ENCODE data around the gene PIP5K1B. TPM values are rescaled to one million over a fixed set of nuclear protein-coding genes. Genes with fewer than 3 reads are reported as not detected.

The PIP5K1B gene
- total RNA-seq, 1 experiment from 2014 or later, result 2.5 TPM

DNA sequence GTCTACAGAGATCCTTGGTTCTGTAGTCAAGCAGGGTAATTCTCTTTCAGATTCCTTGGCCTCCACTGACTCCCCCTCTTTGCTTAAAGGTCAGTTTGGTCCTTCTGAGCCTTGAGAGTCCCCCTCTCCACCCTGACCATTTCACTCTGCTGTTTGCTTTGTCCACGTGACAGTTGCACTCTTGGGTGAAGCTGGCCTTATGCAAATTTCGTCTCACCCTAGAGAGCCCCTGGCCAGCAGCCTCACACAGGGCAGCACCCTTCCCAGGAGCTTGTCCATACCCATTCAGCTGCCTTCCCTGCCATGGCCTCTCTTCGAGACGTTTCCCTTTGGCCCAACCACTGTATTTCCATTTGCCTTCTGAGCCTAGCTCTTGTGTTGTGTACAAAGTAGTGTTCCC lies 245.1 kb downstream of the PIP5K1B start:
- no peak overlapping the region for H3K4me2 ChIP-seq (ENCODE audit: insufficient read depth, insufficient read length, low read length)
- H3K36me3 Mint-ChIP-seq (ENCODE audit: insufficient read depth in 1 of 3, low read depth in 3 of 3), result no peaks in the 10 kb centered on the region
- H3K4me1 Mint-ChIP-seq, result peaks cover 63 to 71% of the 10 kb centered on the region in 2 experiments

More for the DNA sequence above, 245.1 kb downstream of the PIP5K1B start:
- Histone ChIP-seq H3K23ac (ENCODE audit: insufficient read length, low read depth, low read length) (no peak overlapping the region), H3K9ac (ENCODE audit: extremely low read depth, insufficient read length, low read length) (no peak overlapping the region), H4K20me1 (ENCODE audit: control insufficient read depth, insufficient read depth, insufficient read length) (no peaks in the 10 kb centered on the region), H4K8ac (replicated peaks; ENCODE audit: insufficient read length, low read depth, low read length) (no peak overlapping the region), H3T11ph (ENCODE audit: low read length) (no peak overlapping the region), H2AFZ (ENCODE audit: low read length) (no peak overlapping the region), H3K27me3 (ENCODE audit: insufficient read depth, low read length) (no peaks in the 10 kb centered on the region), H3K18ac (ENCODE audit: insufficient read length, low read depth, low read length) (no peak overlapping the region), H3K4ac (ENCODE audit: low read depth, low read length) (no peak overlapping the region), H3K23me2 (ENCODE audit: insufficient read length, low read depth, low read length, poor library complexity, severe bottlenecking) (no peaks in the 10 kb centered on the region), H2AK5ac (ENCODE audit: insufficient read length, low read length) (no peak overlapping the region), H2BK12ac (ENCODE audit: insufficient read length, low read depth, low read length) (no peak overlapping the region), H2BK15ac (ENCODE audit: low read depth, low read length) (no peak overlapping the region), H3K4me1 (ENCODE audit: insufficient read depth, low read length) (peaks cover 16% of the 10 kb centered on the region), H3K79me1 (ENCODE audit: insufficient read depth, low read depth, low read length, poor library complexity, severe bottlenecking) (no peaks in the 10 kb centered on the region), H3K79me2 (ENCODE audit: insufficient read depth, low read length) (no peaks in the 10 kb centered on the region), H3K14ac (ENCODE audit: insufficient read depth, low read length) (no peak overlapping the region), H3K27ac (ENCODE audit: insufficient read length, low read depth, low read length) (no peak overlapping the region), H3K56ac (ENCODE audit: insufficient read length, low read depth, low read length) (no peak overlapping the region), H4K91ac (ENCODE audit: insufficient read length, low read depth, low read length) (no peak overlapping the region), H3K9me3 (ENCODE audit: control insufficient read depth, low read depth, low read length) (no peaks in the 10 kb centered on the region), H2BK120ac (ENCODE audit: low read depth, low read length, poor library complexity, severe bottlenecking) (no peak overlapping the region), H2BK20ac (ENCODE audit: low read depth, low read length, poor library complexity, severe bottlenecking) (no peak overlapping the region), H2BK5ac (ENCODE audit: insufficient read length, low read length) (no peak overlapping the region), H4K5ac (ENCODE audit: insufficient read length, low read depth, low read length) (no peak overlapping the region)
- peak overlapping the region in 2 of 3 experiments; percentile 51 to 93; a peak in 5 of 7 replicates for H3K27ac Mint-ChIP-seq
- WGBS (ENCODE audit: extremely low coverage, insufficient read length, low lambda C conversion rate), result no CpG with 5 or more reads among the region's 4 CpGs
- H3K27me3 Mint-ChIP-seq (ENCODE audit: low read depth), result no peaks in the 10 kb centered on the region; the same call in 1 of the 2 replicates
- TF ChIP-seq, protein P1, sequence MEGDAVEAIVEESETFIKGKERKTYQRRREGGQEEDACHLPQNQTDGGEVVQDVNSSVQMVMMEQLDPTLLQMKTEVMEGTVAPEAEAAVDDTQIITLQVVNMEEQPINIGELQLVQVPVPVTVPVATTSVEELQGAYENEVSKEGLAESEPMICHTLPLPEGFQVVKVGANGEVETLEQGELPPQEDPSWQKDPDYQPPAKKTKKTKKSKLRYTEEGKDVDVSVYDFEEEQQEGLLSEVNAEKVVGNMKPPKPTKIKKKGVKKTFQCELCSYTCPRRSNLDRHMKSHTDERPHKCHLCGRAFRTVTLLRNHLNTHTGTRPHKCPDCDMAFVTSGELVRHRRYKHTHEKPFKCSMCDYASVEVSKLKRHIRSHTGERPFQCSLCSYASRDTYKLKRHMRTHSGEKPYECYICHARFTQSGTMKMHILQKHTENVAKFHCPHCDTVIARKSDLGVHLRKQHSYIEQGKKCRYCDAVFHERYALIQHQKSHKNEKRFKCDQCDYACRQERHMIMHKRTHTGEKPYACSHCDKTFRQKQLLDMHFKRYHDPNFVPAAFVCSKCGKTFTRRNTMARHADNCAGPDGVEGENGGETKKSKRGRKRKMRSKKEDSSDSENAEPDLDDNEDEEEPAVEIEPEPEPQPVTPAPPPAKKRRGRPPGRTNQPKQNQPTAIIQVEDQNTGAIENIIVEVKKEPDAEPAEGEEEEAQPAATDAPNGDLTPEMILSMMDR (conservative IDR thresholded peaks at IDR 0.05), result no peak
- H3K9me3 Mint-ChIP-seq, result no peaks in the 10 kb centered on the region
- DNase-seq, result no peak
- no peak overlapping the region for H3K4me3 Mint-ChIP-seq
